Common myeloid progenitor, CD34-positive (primary cell): Measurements from ENCODE around the gene BBS9. TPM values are rescaled to one million over a fixed set of nuclear protein-coding genes. Genes with fewer than 3 reads are reported as not detected.

Experiments used
- CTCF ChIA-PET: fragments of 350-600 bp; sonication (Branson Sonifier 250); formaldehyde crosslinking; loops from one replicate; lab custom pipeline; 2021; ENCODE audit warnings: antibody characterized with exemption; lab: Charles Lee
- POLR2A ChIA-PET: fragments of 350-600 bp; sonication (Branson Sonifier 250); formaldehyde crosslinking; loops from one replicate; lab custom pipeline; 2021; ENCODE audit warnings: antibody characterized with exemption; lab: Charles Lee
- DNase-seq, 3 donors: peaks; one replicate each; pipeline versions ENCODE4 v3.0.0 to v3.0.0-alpha.2; 2013
- H3K27ac ChIP-seq, 2 experiments: 1 replicate in 1 of 2; 2 replicates in 1 of 2; pipeline ENCODE4 v1.7.0; 2013; ENCODE audit warnings: inconsistent platforms in 2 of 2, low read length in 2 of 2, mild to moderate bottlenecking in 2 of 2, low read depth in 1 of 2, moderate library complexity in 1 of 2; ENCODE audit not compliant: severe bottlenecking in 2 of 2, insufficient read depth in 1 of 2, poor library complexity in 1 of 2
- H3K27me3 ChIP-seq, 5 experiments: replicated peaks in 2 of 5; 1 replicate in 3 of 5; 2 replicates in 2 of 5; pipeline versions ENCODE4 v1.6.1 to v1.7.0; 2013; ENCODE audit warnings: low read length in 4 of 5, mild to moderate bottlenecking in 2 of 5, moderate library complexity in 2 of 5, inconsistent platforms in 1 of 5; ENCODE audit not compliant: insufficient read depth in 5 of 5, control insufficient read depth in 4 of 5
- H3K36me3 ChIP-seq, 4 experiments: 1 replicate in 2 of 4; 2 replicates in 2 of 4; pipeline versions ENCODE4 v1.6.1 to v1.7.0; 2013; ENCODE audit warnings: low read length in 3 of 4, control low read depth in 1 of 4, mild to moderate bottlenecking in 1 of 4; ENCODE audit not compliant: control insufficient read depth in 4 of 4, insufficient read depth in 4 of 4
- H3K4me1 ChIP-seq, 4 experiments: 1 replicate in 3 of 4; 2 replicates in 1 of 4; pipeline versions ENCODE4 v1.6.1 to v1.7.1; 2013; ENCODE audit warnings: low read length in 3 of 4, mild to moderate bottlenecking in 3 of 4, control low read depth in 1 of 4, inconsistent platforms in 1 of 4, moderate library complexity in 1 of 4; ENCODE audit not compliant: control insufficient read depth in 4 of 4, insufficient read depth in 4 of 4; ENCODE audit errors: control extremely low read depth in 1 of 4
- H3K4me3 ChIP-seq, 7 experiments: 1 replicate in 4 of 7; 2 replicates in 3 of 7; pipeline versions ENCODE4 v1.5.1 to v1.7.0; 2013; ENCODE audit warnings: mild to moderate bottlenecking in 7 of 7, low read length in 6 of 7, moderate library complexity in 6 of 7, inconsistent platforms in 2 of 7, low read depth in 2 of 7, control low read depth in 1 of 7; ENCODE audit not compliant: insufficient read depth in 4 of 7, control insufficient read depth in 1 of 7; ENCODE audit errors: extremely low read depth in 1 of 7
- H3K9me3 ChIP-seq, 5 experiments: 1 replicate in 4 of 5; 2 replicates in 1 of 5; pipeline versions ENCODE4 v1.6.1 to v1.7.1; 2013; ENCODE audit warnings: low read length in 4 of 5, mild to moderate bottlenecking in 2 of 5, inconsistent platforms in 1 of 5, low read depth in 1 of 5, moderate library complexity in 1 of 5; ENCODE audit not compliant: control insufficient read depth in 4 of 5, insufficient read depth in 2 of 5; ENCODE audit errors: control extremely low read depth in 1 of 5
- WGBS: methylation state at CpG from one replicate; pipeline ENCODE4 v1.1.5; 2013; ENCODE audit not compliant: insufficient coverage; 5-methylcytosine and 5-hydroxymethylcytosine counted together
- polyA plus RNA-seq: library from polyadenylated mRNA; unstranded; fragments of 120-200 nt; gene quantifications from one replicate; pipeline ENCODE4 v1.2.1, GENCODE V29; 2013

The BBS9 gene
- polyA plus RNA-seq: 19.0 TPM

DNA sequence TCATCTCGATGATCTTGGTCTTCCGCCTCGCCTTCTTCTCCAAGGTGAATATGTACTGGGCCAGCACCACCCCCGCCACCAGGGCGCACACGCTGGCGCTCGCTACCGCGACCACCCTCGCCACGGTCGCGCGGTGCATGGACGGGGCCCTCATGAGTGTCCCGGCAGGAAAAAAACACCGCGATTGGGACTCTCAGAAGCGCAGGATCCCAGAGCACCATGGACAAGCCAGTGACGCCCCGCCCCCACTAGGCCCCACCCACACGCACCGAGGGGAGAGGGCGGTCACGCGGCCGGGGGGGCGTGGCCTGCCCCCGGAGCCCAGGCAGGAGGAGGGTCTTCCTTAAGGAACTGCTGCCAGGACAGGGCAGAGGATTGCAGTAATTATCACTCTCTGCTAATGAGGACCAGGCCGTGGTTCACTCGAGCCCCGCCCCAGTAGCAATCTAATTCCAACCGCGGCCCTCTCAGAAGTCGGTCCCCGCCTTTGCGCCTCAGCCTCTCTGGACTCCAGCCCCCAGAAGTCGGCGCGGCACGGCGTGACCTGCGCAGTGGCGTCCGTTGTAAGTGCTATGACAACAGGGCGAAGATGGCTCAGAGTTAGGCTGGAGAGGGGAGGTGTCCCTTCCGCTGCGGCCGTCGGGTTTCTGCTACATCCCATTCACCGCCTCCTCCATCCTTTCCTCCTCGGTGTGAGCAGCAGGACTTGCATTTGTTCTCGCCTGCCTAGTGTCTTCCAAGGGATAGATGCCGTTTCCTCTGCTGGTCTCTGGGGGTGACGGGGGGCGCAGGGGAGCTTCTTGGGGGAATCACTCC is at the start of gene BBS9:
BBS9 (plus strand) TSS at position 575 of the 816 bp plus-strand sequence. CDS start 16,689 bp downstream, outside the sequence.
- WGBS: under 1% methylated on average over 50 of the region's 57 CpGs
- Histone ChIP-seq H3K27me3 (no peaks in the 10 kb centered on the region), H3K9me3 (peaks cover 0 to 2% (median 0%) of the 10 kb centered on the region in 5 experiments), H3K36me3 (no peaks in the 10 kb centered on the region), H3K4me3 (peak within 1 kb of the TSS; percentile 72 to 100 (median 90)), H3K4me1 (peaks cover 5 to 17% (median 13%) of the 10 kb centered on the region in 4 experiments), H3K27ac (peak within 1 kb of the TSS; percentile 74 to 75)
- ChIA-PET CTCF (interaction anchor here (1.1 to 3.9 kb wide), 2 partner anchors 20 to 328 kb away, joined by 4 to 12 read pairs; partner anchors contain the start of gene RP9), POLR2A (no interaction called here)
- peak; percentile 96 to 99 (median 97) for DNase-seq

DNA sequence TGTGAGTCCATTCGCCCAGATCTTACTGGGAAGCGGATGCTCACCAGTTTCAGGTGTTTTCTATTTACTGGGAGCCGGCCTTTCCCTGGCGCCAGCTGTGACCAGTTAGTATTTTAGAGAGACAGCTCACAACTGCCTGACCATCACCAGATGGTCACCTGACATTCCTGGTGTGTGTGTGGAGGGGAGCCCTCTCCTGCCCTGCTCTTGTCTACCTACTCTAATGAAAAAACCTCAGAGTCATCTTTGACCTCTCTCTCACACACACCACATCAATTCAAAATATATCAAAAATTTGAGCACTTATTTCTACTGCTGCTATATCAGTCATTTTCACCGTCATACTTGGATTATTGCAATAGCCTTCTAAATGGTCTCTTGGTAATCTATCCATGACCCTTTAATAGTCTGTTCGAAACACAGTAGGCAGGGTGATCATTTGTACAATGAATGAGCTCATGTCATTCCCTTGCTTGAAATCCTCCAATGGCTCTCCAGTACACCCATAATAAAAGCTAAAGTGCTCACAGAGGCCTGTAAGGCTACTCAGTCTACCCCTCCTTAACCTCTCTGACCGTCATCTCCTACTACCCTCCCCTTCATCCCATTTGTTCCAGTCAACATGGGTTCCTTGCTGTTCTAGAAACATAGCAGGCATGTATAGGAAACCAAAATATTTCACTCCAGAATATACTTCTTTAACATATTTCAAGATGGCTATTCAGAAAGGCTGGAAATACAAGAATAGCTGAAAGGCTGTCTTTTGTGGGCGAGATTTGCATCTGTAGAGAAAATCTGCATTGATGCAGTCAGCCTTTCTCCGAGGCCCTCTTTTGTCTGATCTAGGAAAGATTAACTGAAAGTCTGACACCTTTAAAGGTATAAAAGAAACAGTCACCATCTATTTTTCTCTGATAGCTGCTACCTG is 49.3 kb upstream of the BBS9 start:
- peaks cover 0 to 1% (median 0%) of the 10 kb centered on the region in 5 experiments for H3K9me3 ChIP-seq
- CTCF ChIA-PET: no interaction called here
- no peaks in the 10 kb centered on the region for H3K36me3 ChIP-seq
- DNase-seq: no peak
- H3K27ac ChIP-seq: no peak overlapping the region
- H3K4me1 ChIP-seq: peaks cover 0 to 14% (median 11%) of the 10 kb centered on the region in 4 experiments
- no peak overlapping the region for H3K4me3 ChIP-seq
- POLR2A ChIA-PET: no interaction called here
- WGBS: 93% methylated on average over 8 of the region's 9 CpGs
- no peaks in the 10 kb centered on the region for H3K27me3 ChIP-seq

DNA sequence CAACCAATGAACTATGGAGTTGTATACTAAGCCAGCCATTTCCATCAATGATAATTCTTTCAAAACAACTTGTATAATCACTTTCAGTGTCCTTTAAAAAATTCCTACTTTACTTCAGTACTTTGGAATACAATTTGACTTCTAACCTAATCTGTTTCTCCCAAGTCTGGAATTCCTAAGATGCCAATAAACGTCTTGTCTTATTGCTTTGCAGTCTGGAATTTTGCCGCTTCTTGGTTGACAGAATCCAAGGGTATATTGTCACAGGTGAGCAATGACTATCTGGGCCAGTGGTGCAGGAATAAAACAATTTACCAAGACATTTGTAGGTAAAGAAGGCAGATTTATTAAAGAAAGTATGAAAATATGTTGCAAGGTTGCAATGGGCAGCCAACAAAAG is 42.0 kb upstream of the BBS9 start:
- H3K27me3 ChIP-seq: no peaks in the 10 kb centered on the region
- ChIA-PET POLR2A (no interaction called here), CTCF (interaction anchor here (1.1 kb wide), 1 partner anchor 9 kb away, joined by 4 read pairs; no protein-coding TSS in a partner anchor)
- no peak overlapping the region for H3K27ac ChIP-seq
- no peak for DNase-seq
- no peaks in the 10 kb centered on the region for H3K36me3 ChIP-seq
- H3K9me3 ChIP-seq: peaks cover 0 to 6% (median 0%) of the 10 kb centered on the region in 5 experiments
- no peaks in the 10 kb centered on the region for H3K4me1 ChIP-seq
- H3K4me3 ChIP-seq: no peak overlapping the region
- 90% methylated on average over 2 of the region's 2 CpGs for WGBS

DNA sequence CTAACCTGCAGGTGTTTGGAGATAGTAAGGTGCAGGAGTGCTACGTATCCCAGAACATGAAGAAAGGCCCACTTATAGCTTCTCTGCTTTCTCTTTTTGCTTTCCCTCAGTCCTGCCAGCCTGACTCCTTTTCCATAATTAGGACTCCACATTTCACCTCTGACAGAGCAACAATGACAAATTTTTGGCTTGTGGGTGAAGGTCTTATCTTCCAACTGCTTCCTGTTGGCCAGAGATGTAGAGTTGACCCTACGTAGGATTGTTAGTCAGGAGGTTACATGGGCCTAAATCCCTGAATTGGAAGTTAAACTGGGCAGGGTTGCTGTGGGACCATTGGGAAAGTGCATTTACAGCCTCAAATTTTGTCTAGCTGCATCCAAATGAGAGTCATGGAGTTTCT is 41.5 kb upstream of the BBS9 start:
- ChIA-PET CTCF (no interaction called here), POLR2A (no interaction called here)
- H3K4me3 ChIP-seq: no peak overlapping the region
- 100% methylated on average over 2 of the region's 2 CpGs for WGBS
- H3K27me3 ChIP-seq: no peaks in the 10 kb centered on the region
- no peaks in the 10 kb centered on the region for H3K4me1 ChIP-seq
- H3K27ac ChIP-seq: no peak overlapping the region
- no peaks in the 10 kb centered on the region for H3K36me3 ChIP-seq
- H3K9me3 ChIP-seq: peaks cover 0 to 6% (median 0%) of the 10 kb centered on the region in 5 experiments
- no peak for DNase-seq

DNA sequence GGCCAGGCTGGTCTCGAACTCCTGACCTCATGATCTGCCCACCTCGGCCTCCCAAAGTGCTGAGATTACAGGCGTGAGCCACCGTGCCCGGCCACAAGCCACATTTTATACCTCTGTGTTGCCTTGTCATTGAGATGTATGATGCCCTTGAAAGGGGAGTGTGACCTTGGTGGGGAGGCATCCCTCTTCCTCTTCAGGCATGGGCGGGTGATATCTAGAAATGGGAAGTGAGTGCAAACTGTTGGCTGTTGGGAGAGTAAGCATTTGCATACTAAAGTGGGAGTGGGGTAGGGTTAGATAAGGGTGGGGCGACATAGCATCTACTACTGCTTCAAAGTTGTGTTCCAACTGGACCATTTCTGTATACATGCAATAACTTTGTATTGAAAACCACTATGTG is 40.2 kb upstream of the BBS9 start:
- Histone ChIP-seq H3K27me3 (no peaks in the 10 kb centered on the region), H3K36me3 (peaks cover 0 to 12% (median 6%) of the 10 kb centered on the region in 4 experiments)
- CTCF ChIA-PET: interaction anchor here (0.7 kb wide), 1 partner anchor 19 kb away, joined by 3 read pairs; no protein-coding TSS in a partner anchor

DNA sequence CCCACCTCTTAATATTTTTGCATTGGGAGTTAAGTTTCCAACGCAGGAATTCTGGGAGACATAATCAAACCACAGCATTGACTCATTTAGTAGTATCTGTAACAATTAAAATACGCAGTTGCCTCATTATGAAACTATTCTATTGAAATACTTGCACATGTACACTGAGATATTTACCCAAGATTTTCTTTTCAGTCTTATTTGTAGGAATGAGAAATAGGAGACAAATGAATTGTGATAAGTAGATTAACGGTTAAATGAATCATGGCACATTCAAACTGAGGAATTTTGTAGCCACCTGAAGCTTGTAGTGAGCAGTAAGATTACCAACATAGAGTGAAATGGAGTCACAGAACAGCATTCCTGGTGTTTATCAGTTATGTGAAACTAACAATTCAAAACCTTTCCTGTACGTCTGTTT is 38.2 kb upstream of the BBS9 start:
- POLR2A ChIA-PET: no interaction called here
- no peaks in the 10 kb centered on the region for H3K27me3 ChIP-seq
- CTCF ChIA-PET: interaction anchor here (0.8 to 1.6 kb wide), 2 partner anchors 8 to 150 kb away, joined by 3 to 4 read pairs; no protein-coding TSS in a partner anchor
- WGBS: 100% methylated on average over 2 of the region's 4 CpGs
- peaks cover 0 to 3% (median 0%) of the 10 kb centered on the region in 4 experiments for H3K4me1 ChIP-seq
- H3K9me3 ChIP-seq: peaks cover 0 to 2% (median 0%) of the 10 kb centered on the region in 5 experiments
- no peak overlapping the region for H3K27ac ChIP-seq
- H3K36me3 ChIP-seq: peaks cover 3 to 26% (median 12%) of the 10 kb centered on the region in 4 experiments
- DNase-seq: no peak
- H3K4me3 ChIP-seq: no peak overlapping the region

More for the DNA sequence above, 40.2 kb upstream of the BBS9 start:
- H3K4me1 ChIP-seq: peaks cover 0 to 3% (median 0%) of the 10 kb centered on the region in 4 experiments
- no CpG with 5 or more reads among the region's 7 CpGs for WGBS
- H3K4me3 ChIP-seq: no peak overlapping the region
- H3K9me3 ChIP-seq: peaks cover 0 to 6% (median 0%) of the 10 kb centered on the region in 5 experiments
- POLR2A ChIA-PET: no interaction called here
- H3K27ac ChIP-seq: no peak overlapping the region
- DNase-seq: no peak
